Parathyroid adenoma (tissue), 2 donors: ENCODE results near the gene ZNF112.
A peak's percentile ranks its signal among the peaks of the same experiment; 100 is the strongest.

Experiments used
- H2AFZ ChIP-seq: fragments of 300-600 bp; sonication (generic); one replicate; pipeline ENCODE4 v1.7.0; 2017; ENCODE audit warnings: antibody characterized with exemption, mild to moderate bottlenecking
- H3K27ac ChIP-seq: fragments of 300-600 bp; sonication (generic); one replicate; pipeline ENCODE4 v1.7.0; 2017
- H3K27me3 ChIP-seq: fragments of 300-600 bp; sonication (generic); one replicate; pipeline ENCODE4 v1.7.0; 2017; ENCODE audit warnings: low read length; ENCODE audit not compliant: control insufficient read depth, insufficient read depth
- H3K36me3 ChIP-seq: fragments of 300-600 bp; sonication (generic); one replicate; pipeline ENCODE4 v1.7.0; 2017; ENCODE audit warnings: low read length; ENCODE audit not compliant: control insufficient read depth, insufficient read depth
- H3K4me1 ChIP-seq: fragments of 300-600 bp; sonication (generic); one replicate; pipeline ENCODE4 v1.7.0; 2017; ENCODE audit warnings: control low read depth
- H3K4me2 ChIP-seq: fragments of 300-600 bp; sonication (generic); one replicate; pipeline ENCODE4 v1.7.0; 2017; ENCODE audit warnings: low read length
- H3K4me3 ChIP-seq: fragments of 300-600 bp; sonication (generic); one replicate; pipeline ENCODE4 v1.7.0; 2017; ENCODE audit warnings: low read depth, low read length
- H3K79me2 ChIP-seq: fragments of 300-600 bp; sonication (generic); one replicate; pipeline ENCODE4 v1.7.0; 2017; ENCODE audit warnings: control low read depth
- H3K9ac ChIP-seq: fragments of 300-600 bp; sonication (generic); one replicate; pipeline ENCODE4 v1.7.0; 2017; ENCODE audit warnings: mild to moderate bottlenecking
- H3K9me3 ChIP-seq: fragments of 300-600 bp; sonication (generic); one replicate; pipeline ENCODE4 v1.7.0; 2017; ENCODE audit warnings: low read length; ENCODE audit not compliant: control insufficient read depth
- TF ChIP-seq, protein P1 (sequence below): fragments of 300-600 bp; sonication (generic); IDR thresholded peaks from one replicate; pipeline ENCODE4 v1.7.0; 2017; ENCODE audit warnings: antibody characterized with exemption, mild to moderate bottlenecking
- donor health status: primary hyperparathyroidism.

Gene ZNF112

DNA sequence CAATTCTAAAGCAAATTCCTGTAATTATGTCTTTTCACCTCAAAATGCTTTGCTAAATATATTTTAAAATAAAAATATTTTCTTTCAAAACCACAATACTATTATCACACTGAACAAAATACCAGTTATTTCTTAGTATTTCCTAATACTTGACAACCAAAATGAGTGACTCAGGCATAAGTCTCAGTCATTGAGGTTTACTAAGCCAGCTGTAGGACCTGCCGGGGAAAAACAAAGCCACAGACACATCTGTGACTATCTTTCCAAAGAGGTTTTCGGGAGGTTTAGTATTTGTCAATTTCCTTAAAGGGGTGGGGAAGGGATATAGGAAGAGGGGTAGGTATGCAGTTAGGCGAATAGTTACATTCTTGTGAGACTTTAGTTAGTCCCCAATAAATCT is 48.5 kb downstream of the ZNF112 start:
- Histone ChIP-seq H3K9ac (no peak overlapping the region), H3K27ac (no peak overlapping the region), H3K9me3 (no peaks in the 10 kb centered on the region), H2AFZ (no peak overlapping the region), H3K36me3 (no peaks in the 10 kb centered on the region), H3K4me3 (no peak overlapping the region), H3K79me2 (no peaks in the 10 kb centered on the region), H3K27me3 (no peaks in the 10 kb centered on the region), H3K4me1 (no peaks in the 10 kb centered on the region), H3K4me2 (no peak overlapping the region)
- TF ChIP-seq, protein P1, sequence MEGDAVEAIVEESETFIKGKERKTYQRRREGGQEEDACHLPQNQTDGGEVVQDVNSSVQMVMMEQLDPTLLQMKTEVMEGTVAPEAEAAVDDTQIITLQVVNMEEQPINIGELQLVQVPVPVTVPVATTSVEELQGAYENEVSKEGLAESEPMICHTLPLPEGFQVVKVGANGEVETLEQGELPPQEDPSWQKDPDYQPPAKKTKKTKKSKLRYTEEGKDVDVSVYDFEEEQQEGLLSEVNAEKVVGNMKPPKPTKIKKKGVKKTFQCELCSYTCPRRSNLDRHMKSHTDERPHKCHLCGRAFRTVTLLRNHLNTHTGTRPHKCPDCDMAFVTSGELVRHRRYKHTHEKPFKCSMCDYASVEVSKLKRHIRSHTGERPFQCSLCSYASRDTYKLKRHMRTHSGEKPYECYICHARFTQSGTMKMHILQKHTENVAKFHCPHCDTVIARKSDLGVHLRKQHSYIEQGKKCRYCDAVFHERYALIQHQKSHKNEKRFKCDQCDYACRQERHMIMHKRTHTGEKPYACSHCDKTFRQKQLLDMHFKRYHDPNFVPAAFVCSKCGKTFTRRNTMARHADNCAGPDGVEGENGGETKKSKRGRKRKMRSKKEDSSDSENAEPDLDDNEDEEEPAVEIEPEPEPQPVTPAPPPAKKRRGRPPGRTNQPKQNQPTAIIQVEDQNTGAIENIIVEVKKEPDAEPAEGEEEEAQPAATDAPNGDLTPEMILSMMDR = no peak

DNA sequence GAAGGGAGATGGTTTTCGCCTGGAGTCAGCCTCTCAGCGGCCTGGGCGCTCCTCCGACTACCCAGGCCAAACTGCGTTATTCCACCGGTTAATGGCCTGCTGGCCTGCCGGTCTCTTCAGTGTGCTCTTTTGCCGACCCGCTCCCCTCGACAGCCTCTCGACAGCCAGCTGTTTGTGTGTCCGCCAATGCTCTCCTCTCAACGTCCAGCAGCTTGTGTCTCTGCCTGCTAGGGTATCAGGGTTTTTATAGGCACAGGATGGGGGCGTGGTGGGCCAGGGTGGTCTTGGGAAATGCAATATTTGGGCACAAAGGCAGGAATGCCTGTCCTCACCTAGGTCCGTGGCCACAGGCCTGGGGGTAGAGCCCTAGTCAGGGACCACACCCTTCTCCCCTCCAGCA is 50.2 kb downstream of the ZNF112 start:
- H2AFZ ChIP-seq = no peak overlapping the region
- H3K4me1 ChIP-seq = no peaks in the 10 kb centered on the region
- no peaks in the 10 kb centered on the region for H3K9me3 ChIP-seq
- no peaks in the 10 kb centered on the region for H3K27me3 ChIP-seq
- no peak overlapping the region for H3K4me3 ChIP-seq
- no peaks in the 10 kb centered on the region for H3K79me2 ChIP-seq
- TF ChIP-seq, protein P1 = no peak
- H3K9ac ChIP-seq = no peak overlapping the region
- H3K36me3 ChIP-seq = no peaks in the 10 kb centered on the region
- H3K4me2 ChIP-seq = no peak overlapping the region
- H3K27ac ChIP-seq = no peak overlapping the region

DNA sequence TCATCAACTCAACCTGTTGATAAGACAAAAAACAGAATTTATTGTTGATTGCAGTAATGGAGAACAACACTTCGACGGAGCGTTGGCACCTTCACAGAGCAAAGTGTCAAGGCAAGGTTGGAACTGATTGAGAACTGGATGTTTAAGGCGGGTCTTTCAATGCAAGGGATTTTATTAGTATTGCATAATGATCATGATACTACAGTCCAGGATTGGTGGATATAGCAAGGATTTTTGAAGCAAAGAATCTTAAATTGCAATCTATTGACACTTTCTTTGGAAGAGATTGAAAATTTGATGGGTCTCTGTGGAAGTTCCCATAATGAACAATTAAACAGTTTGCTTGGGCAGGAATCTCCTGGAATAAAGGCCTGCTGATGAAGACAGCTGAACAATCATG is 51.0 kb downstream of the ZNF112 start:
- peak overlapping the region; percentile 95 for H3K4me3 ChIP-seq

DNA sequence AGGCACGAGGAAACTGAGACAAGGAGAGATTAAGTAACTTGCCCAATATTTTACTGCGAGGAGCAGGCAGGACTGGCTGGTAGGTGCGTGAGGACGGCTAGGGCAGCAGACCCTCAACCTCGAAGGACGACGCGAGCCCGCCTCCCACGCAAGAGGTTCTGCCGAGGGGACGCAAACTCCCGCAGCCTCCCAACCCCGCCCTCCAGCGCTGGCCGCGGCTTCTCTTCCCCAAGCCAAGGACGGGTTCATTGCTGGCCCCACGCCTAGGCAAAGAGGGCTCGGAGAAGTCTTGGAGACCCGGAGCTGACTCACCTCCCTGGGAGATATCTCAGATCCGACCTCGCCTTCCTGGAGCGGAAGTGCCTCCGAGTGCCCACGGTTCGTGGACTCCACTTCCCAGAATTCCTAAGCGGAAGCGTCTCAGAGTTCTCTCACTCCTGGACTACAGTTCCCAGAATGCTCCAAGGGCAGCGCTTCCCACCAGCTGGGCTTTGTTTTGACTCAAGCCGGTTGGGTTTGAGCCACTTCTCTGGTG is 51.8 kb downstream of the ZNF112 start, which contains the start of gene ZNF235:
Gene ZNF235 (minus strand): TSS at position 367 of the 535 bp plus-strand sequence. CDS start 1,621 bp downstream, outside the sequence.
- H3K9me3 ChIP-seq = no peaks in the 10 kb centered on the region
- no peaks in the 10 kb centered on the region for H3K79me2 ChIP-seq
- no peaks in the 10 kb centered on the region for H3K4me1 ChIP-seq
- peak within 1 kb of the TSS; percentile 95 for H3K4me3 ChIP-seq
- no peak within 1 kb of the TSS for H3K9ac ChIP-seq
- H3K36me3 ChIP-seq = no peaks in the 10 kb centered on the region
- TF ChIP-seq, protein P1 = no peak
- H3K27me3 ChIP-seq = no peaks in the 10 kb centered on the region
- H2AFZ ChIP-seq = peak within 1 kb of the TSS; percentile 65
- no peak within 1 kb of the TSS for H3K27ac ChIP-seq
- peak within 1 kb of the TSS; percentile 92 for H3K4me2 ChIP-seq

More for the DNA sequence above, 51.0 kb downstream of the ZNF112 start:
- Histone ChIP-seq H3K27ac (no peak overlapping the region), H3K4me1 (no peaks in the 10 kb centered on the region), H3K27me3 (no peaks in the 10 kb centered on the region), H3K4me2 (peak overlapping the region; percentile 92), H3K79me2 (no peaks in the 10 kb centered on the region), H2AFZ (peak overlapping the region; percentile 65), H3K9ac (no peak overlapping the region), H3K36me3 (no peaks in the 10 kb centered on the region), H3K9me3 (no peaks in the 10 kb centered on the region)
- TF ChIP-seq, protein P1 = no peak

DNA sequence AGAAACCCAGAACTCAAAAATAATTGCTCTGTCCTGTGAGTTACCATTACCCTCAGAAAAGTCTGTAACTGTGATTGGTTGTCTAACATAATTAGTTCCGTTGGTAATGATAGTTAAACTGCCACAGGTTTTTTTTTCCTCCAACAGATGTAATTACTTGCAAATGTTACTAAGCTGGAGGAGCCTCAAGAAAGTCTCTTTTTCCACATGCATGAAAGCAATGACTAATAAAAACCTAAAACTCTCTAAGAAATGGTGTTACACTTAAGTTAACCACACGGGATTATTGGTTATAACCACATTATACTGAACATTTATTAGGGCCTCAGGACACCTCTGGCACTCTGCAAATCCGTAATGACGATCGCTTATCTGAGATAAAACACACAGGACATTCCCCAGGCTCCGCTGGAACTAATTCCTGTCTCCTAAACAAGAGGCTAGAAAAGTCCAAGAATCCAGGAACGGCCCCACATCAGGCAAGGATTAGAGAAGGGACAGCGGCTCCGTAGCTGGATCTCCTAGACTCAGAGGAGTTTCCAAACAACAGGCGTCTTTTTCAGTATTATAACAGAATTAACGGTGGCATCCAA is 52.4 kb downstream of the ZNF112 start:
- H3K4me3 ChIP-seq = peak overlapping the region; percentile 95
- H3K4me2 ChIP-seq = peak overlapping the region; percentile 92
- H3K27me3 ChIP-seq = no peaks in the 10 kb centered on the region
- H3K27ac ChIP-seq = no peak overlapping the region
- H3K9ac ChIP-seq = no peak overlapping the region
- no peak overlapping the region for H2AFZ ChIP-seq
- H3K9me3 ChIP-seq = no peaks in the 10 kb centered on the region
- H3K4me1 ChIP-seq = no peaks in the 10 kb centered on the region
- no peaks in the 10 kb centered on the region for H3K79me2 ChIP-seq
- no peaks in the 10 kb centered on the region for H3K36me3 ChIP-seq
- TF ChIP-seq, protein P1 = no peak
